Stimulated activated CD4-positive, alpha-beta T cell treated with anti-CD3 and anti-CD28 coated beads, Interleukin-4, amount 100 ng/mL, for 4 hours (primary cell): Measurements from ENCODE around the gene NUPR1.
"Not testable (repeated sequence)": the region's sequence is repeated elsewhere in the genome, so short reads cannot be mapped to it uniquely, and the experiment has no call there.

Experiments
- DNase-seq, 2 experiments: peaks; one replicate each; pipeline ENCODE4 v3.0.0-alpha.2; 2020

Gene NUPR1

GRCh38 chr16:28538733-28539596 is at the start of gene NUPR1:
Gene NUPR1, minus strand, starts transcription at chr16:28538974. Its CDS starts 67 bp downstream, at chr16:28538907.
- DNase-seq = no peak

GRCh38 chr16:28587386-28587785 is 48.6 kb upstream of the NUPR1 start:
- no peak for DNase-seq

GRCh38 chr16:28586466-28586865 is 47.7 kb upstream of the NUPR1 start:
- DNase-seq = no peak

- DNase-seq = no peak
Observed at GRCh38 chr16:28585674-28586073, 46.9 kb upstream of the NUPR1 start.

- no peak for DNase-seq
Observed at GRCh38 chr16:28580726-28581315, 42.0 kb upstream of the NUPR1 start.

- DNase-seq = no peak
Observed at GRCh38 chr16:28575446-28576109, 36.8 kb upstream of the NUPR1 start.

GRCh38 chr16:28574925-28575324 is 36.2 kb upstream of the NUPR1 start:
- DNase-seq = no peak

- DNase-seq = no peak
Observed at GRCh38 chr16:28573738-28574718, 35.3 kb upstream of the NUPR1 start.

GRCh38 chr16:28572696-28573510 is 34.1 kb upstream of the NUPR1 start:
- DNase-seq = no peak

- no peak for DNase-seq
Observed at GRCh38 chr16:28569968-28570752, 31.4 kb upstream of the NUPR1 start.

- DNase-seq = no peak
Observed at GRCh38 chr16:28569021-28569420, 30.2 kb upstream of the NUPR1 start.

- no peak for DNase-seq
Observed at GRCh38 chr16:28567292-28567691, 28.5 kb upstream of the NUPR1 start.

- not testable (repeated sequence) for DNase-seq
Observed at GRCh38 chr16:28566233-28566925, 27.6 kb upstream of the NUPR1 start.

GRCh38 chr16:28563218-28563617 is 24.4 kb upstream of the NUPR1 start:
- DNase-seq = no peak

- no peak for DNase-seq
Observed at GRCh38 chr16:28562199-28562598, 23.4 kb upstream of the NUPR1 start.

- no peak for DNase-seq
Observed at GRCh38 chr16:28561557-28562187, 22.9 kb upstream of the NUPR1 start.

- DNase-seq = no peak
Observed at GRCh38 chr16:28558456-28558855, 19.7 kb upstream of the NUPR1 start.

- DNase-seq = no peak
Observed at GRCh38 chr16:28556914-28557320, 18.1 kb upstream of the NUPR1 start.

GRCh38 chr16:28555561-28555960 is 16.8 kb upstream of the NUPR1 start:
- no peak for DNase-seq
